ENCODE data around the gene GRID1. TPM values are rescaled to one million over a fixed set of nuclear protein-coding genes. Genes with fewer than 3 reads are reported as not detected.

GRID1 gene
- polyA plus RNA-seq, 1 of the 3 experiments (the other 2 are of a cell fraction), result 0.13 TPM

DNA sequence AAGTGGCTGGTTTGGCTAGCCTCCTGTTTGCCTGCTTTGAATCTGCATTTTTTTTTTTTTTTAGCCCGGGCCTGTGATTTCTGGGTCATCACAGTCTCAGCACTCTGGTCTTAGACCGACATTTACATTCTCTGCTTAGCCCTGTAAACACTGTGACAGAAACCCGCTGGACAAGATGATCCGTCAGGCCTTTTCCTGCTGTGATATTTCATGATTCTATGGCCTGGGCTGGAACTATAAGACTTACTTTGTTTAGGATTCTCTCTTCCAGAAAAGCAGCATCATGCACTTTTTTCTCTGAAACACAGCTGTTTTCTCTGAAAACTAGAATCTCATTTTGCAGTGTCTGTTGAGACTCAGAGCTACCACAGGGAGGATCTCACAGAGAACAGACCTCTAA is 705.5 kb downstream of the GRID1 start:
- POLR2A ChIA-PET, result no interaction called here

GRCh38 chr10:85659331-85659730 is 707.3 kb downstream of the GRID1 start:
- CTCF ChIA-PET, result no interaction called here

More for the DNA sequence above, 705.5 kb downstream of the GRID1 start:
- H3K9me3 ChIP-seq, result no peaks in the 10 kb centered on the region
- no peak overlapping the region for H3K4me3 ChIP-seq (ENCODE audit: low read depth in 2 of 2, low read length in 1 of 2)
- no peak overlapping the region for H3K9ac ChIP-seq
- no peaks in the 10 kb centered on the region for H4K20me1 ChIP-seq (ENCODE audit: insufficient read depth)
- no peaks in the 10 kb centered on the region for H3F3A ChIP-seq (replicated peaks; ENCODE audit: insufficient read depth)
- no peaks in the 10 kb centered on the region for H3K4me1 ChIP-seq (ENCODE audit: control insufficient read depth in 1 of 2, insufficient read depth in 2 of 2, low read depth in 1 of 2, low read length in 1 of 2)
- H3K9me2 ChIP-seq, result no peaks in the 10 kb centered on the region
- CTCF ChIA-PET, result interaction anchor here (1.4 kb wide), 1 partner anchor 14 kb away, joined by 4 read pairs; no protein-coding TSS in a partner anchor
- no peak overlapping the region for H3K4me2 ChIP-seq
- no peak overlapping the region for H3K27ac ChIP-seq (ENCODE audit: low read depth in 2 of 2, low read length in 1 of 2)
- no peak for DNase-seq
- H3K27me3 ChIP-seq (ENCODE audit: insufficient read depth), result no peaks in the 10 kb centered on the region
- no peak overlapping the region for H2AFZ ChIP-seq (ENCODE audit: low read depth)
- H3K79me2 ChIP-seq (ENCODE audit: insufficient read depth), result no peaks in the 10 kb centered on the region
- no peaks in the 10 kb centered on the region for H3K36me3 ChIP-seq (replicated peaks in 1 of 2; ENCODE audit: control insufficient read depth in 1 of 2, insufficient read depth in 2 of 2, low read length in 1 of 2)
- no peak for TF ChIP-seq EP300 (IDR thresholded peaks at IDR 0.05; ENCODE audit: borderline replicate concordance in 1 of 2, low read depth in 1 of 2, low read length in 1 of 2)
- no peak for TF ChIP-seq MEF2A (IDR thresholded peaks at IDR 0.05; ENCODE audit: borderline replicate concordance, low read depth)
- no peak for TF ChIP-seq FOXJ3 (CRISPR knock-in tag; IDR thresholded peaks at IDR 0.05)
- no peak for TF ChIP-seq FOXM1 (IDR thresholded peaks at IDR 0.05; ENCODE audit: low read depth)
- no peak for TF ChIP-seq SIN3A (IDR thresholded peaks at IDR 0.05; ENCODE audit: borderline replicate concordance, low read depth, low read length)
- no peak for TF ChIP-seq FOSL2 (IDR thresholded peaks at IDR 0.05; ENCODE audit: borderline replicate concordance, low read depth)
- 36% methylated on average over 4 of the region's 4 CpGs for WGBS (ENCODE audit: low lambda C conversion rate)

More at GRCh38 chr10:85659331-85659730, 707.3 kb downstream of the GRID1 start:
- H3K4me3 ChIP-seq (ENCODE audit: low read depth in 2 of 2, low read length in 1 of 2), result no peak overlapping the region
- no peaks in the 10 kb centered on the region for H4K20me1 ChIP-seq (ENCODE audit: insufficient read depth)
- no peak for TF ChIP-seq NFIC (IDR thresholded peaks at IDR 0.05; ENCODE audit: borderline replicate concordance)
- TF ChIP-seq RFX5 (IDR thresholded peaks at IDR 0.05; ENCODE audit: low read length), result no peak
- TF ChIP-seq FOXM1 (IDR thresholded peaks at IDR 0.05; ENCODE audit: low read depth), result no peak
- TF ChIP-seq JUND (IDR thresholded peaks at IDR 0.05), result no peak
- no peak for TF ChIP-seq RCOR1 (IDR thresholded peaks at IDR 0.05; ENCODE audit: low read length)
- TF ChIP-seq, protein P1, sequence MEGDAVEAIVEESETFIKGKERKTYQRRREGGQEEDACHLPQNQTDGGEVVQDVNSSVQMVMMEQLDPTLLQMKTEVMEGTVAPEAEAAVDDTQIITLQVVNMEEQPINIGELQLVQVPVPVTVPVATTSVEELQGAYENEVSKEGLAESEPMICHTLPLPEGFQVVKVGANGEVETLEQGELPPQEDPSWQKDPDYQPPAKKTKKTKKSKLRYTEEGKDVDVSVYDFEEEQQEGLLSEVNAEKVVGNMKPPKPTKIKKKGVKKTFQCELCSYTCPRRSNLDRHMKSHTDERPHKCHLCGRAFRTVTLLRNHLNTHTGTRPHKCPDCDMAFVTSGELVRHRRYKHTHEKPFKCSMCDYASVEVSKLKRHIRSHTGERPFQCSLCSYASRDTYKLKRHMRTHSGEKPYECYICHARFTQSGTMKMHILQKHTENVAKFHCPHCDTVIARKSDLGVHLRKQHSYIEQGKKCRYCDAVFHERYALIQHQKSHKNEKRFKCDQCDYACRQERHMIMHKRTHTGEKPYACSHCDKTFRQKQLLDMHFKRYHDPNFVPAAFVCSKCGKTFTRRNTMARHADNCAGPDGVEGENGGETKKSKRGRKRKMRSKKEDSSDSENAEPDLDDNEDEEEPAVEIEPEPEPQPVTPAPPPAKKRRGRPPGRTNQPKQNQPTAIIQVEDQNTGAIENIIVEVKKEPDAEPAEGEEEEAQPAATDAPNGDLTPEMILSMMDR (IDR thresholded peaks at IDR 0.05), result no peak
- TF ChIP-seq GABPA (IDR thresholded peaks at IDR 0.05; ENCODE audit: low read depth), result no peak
- no peak for TF ChIP-seq REST (IDR thresholded peaks at IDR 0.05; ENCODE audit: low read depth, low read length)
- no peak for TF ChIP-seq TAF1 (IDR thresholded peaks at IDR 0.05; ENCODE audit: borderline replicate concordance, low read depth, low read length)
- TF ChIP-seq YY1 (IDR thresholded peaks at IDR 0.05; ENCODE audit: low read depth), result no peak
- TF ChIP-seq, protein P2, sequence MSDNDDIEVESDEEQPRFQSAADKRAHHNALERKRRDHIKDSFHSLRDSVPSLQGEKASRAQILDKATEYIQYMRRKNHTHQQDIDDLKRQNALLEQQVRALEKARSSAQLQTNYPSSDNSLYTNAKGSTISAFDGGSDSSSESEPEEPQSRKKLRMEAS (IDR thresholded peaks at IDR 0.05; ENCODE audit: low read depth), result no peak
- no peak for TF ChIP-seq POLR2AphosphoS5 (IDR thresholded peaks at IDR 0.05; ENCODE audit: low read depth, low read length)
- no peak for TF ChIP-seq NRF1 (IDR thresholded peaks at IDR 0.05; ENCODE audit: low read depth, low read length)
- no peak for TF ChIP-seq ELF1 (IDR thresholded peaks at IDR 0.05)
- TF ChIP-seq FOSL2 (IDR thresholded peaks at IDR 0.05; ENCODE audit: borderline replicate concordance, low read depth), result no peak
- no peak for TF ChIP-seq GATA2 (CRISPR knock-in tag; IDR thresholded peaks at IDR 0.05)
- WGBS (ENCODE audit: low lambda C conversion rate), result 52% methylated on average over 1 of the region's 1 CpG
- H3K79me2 ChIP-seq (ENCODE audit: insufficient read depth), result no peaks in the 10 kb centered on the region
- H2AFZ ChIP-seq (ENCODE audit: low read depth), result no peak overlapping the region
- no peaks in the 10 kb centered on the region for H3K36me3 ChIP-seq (replicated peaks in 1 of 2; ENCODE audit: control insufficient read depth in 1 of 2, insufficient read depth in 2 of 2, low read length in 1 of 2)
- no peaks in the 10 kb centered on the region for H3K9me3 ChIP-seq
- no peak for DNase-seq
- no peak overlapping the region for H3K27ac ChIP-seq (ENCODE audit: low read depth in 2 of 2, low read length in 1 of 2)
- H3F3A ChIP-seq (replicated peaks; ENCODE audit: insufficient read depth), result no peaks in the 10 kb centered on the region
- H3K4me1 ChIP-seq (ENCODE audit: control insufficient read depth in 1 of 2, insufficient read depth in 2 of 2, low read depth in 1 of 2, low read length in 1 of 2), result no peaks in the 10 kb centered on the region
- POLR2A ChIA-PET, result no interaction called here
- no peak overlapping the region for H3K4me2 ChIP-seq
- no peaks in the 10 kb centered on the region for H3K9me2 ChIP-seq
- no peaks in the 10 kb centered on the region for H3K27me3 ChIP-seq (ENCODE audit: insufficient read depth)
- no peak overlapping the region for H3K9ac ChIP-seq
